HG03442 (cell line): Measurements from ENCODE around the gene ACP7.
"Not testable (repeated sequence)": the region's sequence is repeated elsewhere in the genome, so short reads cannot be mapped to it uniquely, and the experiment has no call there.

Experiments used
- ATAC-seq: cut with Tn5 transposase; IDR thresholded peaks from one replicate; pipeline ENCODE4 v1.9.1; 2021; ENCODE audit warnings: mild to moderate bottlenecking, moderate library complexity; ENCODE audit not compliant: unreplicated experiment

ACP7 gene

GRCh38 chr19:39083983-39084731, at the start of gene ACP7:
TSS of gene ACP7 (plus strand) at chr19:39084368. CDS start at chr19:39085270, 902 bp downstream.
- no peak for ATAC-seq

GRCh38 chr19:39036581-39036980, 47.6 kb upstream of the ACP7 start:
- no peak for ATAC-seq

- ATAC-seq, result no peak
Observed at GRCh38 chr19:39037194-39037593, 47.0 kb upstream of the ACP7 start.

- ATAC-seq, result no peak
Observed at GRCh38 chr19:39038098-39038497, 46.1 kb upstream of the ACP7 start.

- no peak for ATAC-seq
Observed at GRCh38 chr19:39045506-39045905, 38.7 kb upstream of the ACP7 start.

- ATAC-seq, result no peak
Observed at GRCh38 chr19:39046037-39046821, 37.9 kb upstream of the ACP7 start.

GRCh38 chr19:39047073-39047472, 37.1 kb upstream of the ACP7 start:
- no peak for ATAC-seq

GRCh38 chr19:39052243-39052746, 31.9 kb upstream of the ACP7 start:
- no peak for ATAC-seq

- ATAC-seq, result no peak
Observed at GRCh38 chr19:39052846-39053245, 31.3 kb upstream of the ACP7 start.

- no peak for ATAC-seq
Observed at GRCh38 chr19:39053276-39054090, 30.7 kb upstream of the ACP7 start.

- ATAC-seq, result no peak
Observed at GRCh38 chr19:39054091-39054470, 30.1 kb upstream of the ACP7 start.

GRCh38 chr19:39057615-39058014, 26.6 kb upstream of the ACP7 start:
- ATAC-seq, result no peak

GRCh38 chr19:39059302-39059701, 24.9 kb upstream of the ACP7 start:
- no peak for ATAC-seq

- ATAC-seq, result no peak
Observed at GRCh38 chr19:39060171-39060570, 24.0 kb upstream of the ACP7 start.

- no peak for ATAC-seq
Observed at GRCh38 chr19:39064405-39064804, 19.8 kb upstream of the ACP7 start.

GRCh38 chr19:39065928-39066327, 18.2 kb upstream of the ACP7 start:
- ATAC-seq, result no peak

GRCh38 chr19:39067104-39067503, 17.1 kb upstream of the ACP7 start:
- ATAC-seq, result no peak

- not testable (repeated sequence) for ATAC-seq
Observed at GRCh38 chr19:39068259-39068658, 15.9 kb upstream of the ACP7 start.

GRCh38 chr19:39070888-39071287, 13.3 kb upstream of the ACP7 start:
- ATAC-seq, result no peak

GRCh38 chr19:39074205-39074692, 9.9 kb upstream of the ACP7 start:
- ATAC-seq, result no peak

- ATAC-seq, result no peak
Observed at GRCh38 chr19:39074942-39075341, 9.2 kb upstream of the ACP7 start.
